ENCODE results near the gene MGAT4A. TPM values are rescaled to one million over a fixed set of nuclear protein-coding genes. Genes with fewer than 3 reads are reported as not detected.
"Not testable (repeated sequence)": the region's sequence is repeated elsewhere in the genome, so short reads cannot be mapped to it uniquely, and the experiment has no call there.

The MGAT4A gene
- total RNA-seq, 1 experiment from 2014 or later, result 5.6 TPM

- DNase-seq (ENCODE audit: low read depth), result no peak
Observed at GRCh38 chr2:98702858-98703620, 27.9 kb downstream of the MGAT4A start.

DNA sequence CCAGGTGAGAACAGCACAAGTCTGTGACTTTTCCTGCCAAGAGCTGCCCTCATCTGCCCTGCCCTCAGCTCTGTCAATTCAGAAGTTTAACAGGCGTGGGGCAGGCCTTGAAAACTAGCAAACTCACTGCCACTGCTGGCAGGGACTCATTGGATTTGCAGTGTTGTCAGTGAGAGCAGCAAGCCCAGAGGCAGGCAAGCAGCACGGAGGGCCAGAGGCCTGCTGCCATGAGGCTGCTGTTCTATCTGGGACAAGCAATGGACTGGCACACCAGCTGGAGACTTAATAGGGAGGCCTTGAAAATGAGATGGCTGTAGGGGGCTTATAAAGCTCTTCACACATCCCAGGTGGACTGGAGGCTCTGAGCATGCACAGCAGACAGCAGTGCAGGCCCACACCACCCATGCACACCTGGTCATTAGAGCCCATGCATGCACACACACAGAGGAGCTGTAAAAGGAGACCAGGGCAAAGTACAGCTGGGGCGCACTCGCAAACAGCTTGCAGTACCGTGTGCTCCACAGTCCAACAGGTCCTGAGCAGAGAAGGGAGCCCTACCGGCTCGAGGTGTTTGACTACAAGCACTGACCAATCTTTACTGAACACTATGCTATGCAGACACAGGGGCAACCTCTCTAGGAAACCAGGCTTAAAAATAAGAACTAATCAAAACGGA, 28.7 kb downstream of the MGAT4A start:
- no peak for DNase-seq (ENCODE audit: low read depth)

DNA sequence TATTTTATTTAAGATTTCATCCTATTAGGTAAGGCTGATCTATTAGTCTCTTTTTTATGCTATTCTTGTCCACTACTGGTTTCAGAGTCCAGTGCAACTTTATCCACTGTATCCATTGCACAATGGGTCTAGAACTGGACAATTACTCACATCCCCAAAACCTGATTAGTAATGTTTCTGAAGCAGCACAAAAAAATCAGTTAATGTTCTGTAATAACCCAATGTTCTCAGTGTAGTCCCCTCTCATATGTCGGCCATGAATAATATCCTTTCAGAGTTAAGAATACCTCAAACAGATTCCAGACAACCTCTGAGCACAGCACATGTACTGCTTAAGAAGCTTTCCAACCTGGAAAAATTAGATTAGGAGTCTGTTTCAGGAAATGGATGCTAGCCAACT, 29.7 kb downstream of the MGAT4A start:
- peak; percentile 6 for DNase-seq (ENCODE audit: low read depth)

GRCh38 chr2:98698896-98699295, 32.0 kb downstream of the MGAT4A start:
- DNase-seq (ENCODE audit: low read depth), result no peak

- no peak for DNase-seq (ENCODE audit: low read depth)
Observed at GRCh38 chr2:98697651-98698337, 33.1 kb downstream of the MGAT4A start.

DNA sequence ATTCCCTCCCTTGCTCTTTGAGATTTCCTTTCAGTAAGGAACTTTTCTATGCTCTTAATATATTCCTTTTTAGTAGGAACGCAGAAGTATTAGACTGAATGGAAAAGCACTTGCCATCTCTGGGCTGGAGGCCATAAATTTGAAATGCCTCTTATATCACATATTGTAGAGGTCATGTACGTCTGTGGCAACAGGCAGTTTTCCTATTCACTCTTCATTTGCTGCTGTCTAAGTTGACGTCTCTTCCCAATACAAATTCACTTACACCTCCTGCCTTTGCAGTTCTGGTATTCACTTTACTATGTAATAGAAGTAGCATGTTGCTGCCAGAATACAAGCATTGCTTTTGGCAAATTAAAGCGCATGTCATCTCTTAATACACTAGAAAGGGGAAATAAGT, 34.7 kb downstream of the MGAT4A start:
- DNase-seq (ENCODE audit: low read depth), result no peak

DNA sequence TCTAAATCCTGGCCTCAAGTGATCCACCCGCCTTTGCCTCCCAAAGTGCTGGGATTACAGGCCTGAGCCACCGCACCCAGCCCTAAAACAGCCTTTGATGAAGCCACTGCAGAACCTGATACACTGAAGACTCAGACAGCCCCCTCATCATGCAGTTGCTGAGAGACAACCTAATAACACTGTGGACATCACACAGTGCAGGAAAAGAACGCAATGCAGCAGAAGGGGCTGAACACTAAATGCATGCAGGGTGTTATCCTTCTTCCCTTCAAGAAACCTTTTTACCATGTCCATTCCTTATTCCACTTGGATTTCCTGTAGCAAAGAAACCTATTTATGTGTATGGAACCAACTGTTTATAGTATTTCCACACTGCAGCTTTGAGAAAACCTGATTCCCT, 35.7 kb downstream of the MGAT4A start:
- DNase-seq (ENCODE audit: low read depth), result no peak

DNA sequence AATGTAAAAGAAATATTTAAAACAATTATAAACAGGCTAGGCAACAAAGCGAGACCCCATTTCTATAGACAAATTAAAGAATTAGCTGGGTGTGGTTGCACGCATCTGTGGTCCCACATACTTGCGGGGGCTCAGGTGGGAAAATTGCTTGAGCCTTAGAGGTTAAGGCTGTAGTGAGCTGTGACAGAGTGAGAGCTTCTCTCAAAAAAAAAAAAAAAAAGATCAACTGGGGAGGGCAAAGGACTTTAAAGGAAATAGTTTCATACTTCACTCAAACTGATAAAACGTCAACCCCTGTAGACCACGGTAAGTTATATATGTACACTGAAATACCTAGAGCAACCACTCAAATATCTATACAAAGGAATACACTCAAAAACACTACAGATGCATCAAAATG, 37.5 kb downstream of the MGAT4A start:
- DNase-seq (ENCODE audit: low read depth), result no peak

- DNase-seq (ENCODE audit: low read depth), result no peak
Observed at GRCh38 chr2:98692090-98693054, 38.6 kb downstream of the MGAT4A start.

GRCh38 chr2:98691303-98691702, 39.6 kb downstream of the MGAT4A start:
- DNase-seq (ENCODE audit: low read depth), result peak; percentile 69

GRCh38 chr2:98685930-98686887, 44.7 kb downstream of the MGAT4A start:
- no peak for DNase-seq (ENCODE audit: low read depth)

GRCh38 chr2:98683728-98684127, 47.2 kb downstream of the MGAT4A start:
- no peak for DNase-seq (ENCODE audit: low read depth)

DNA sequence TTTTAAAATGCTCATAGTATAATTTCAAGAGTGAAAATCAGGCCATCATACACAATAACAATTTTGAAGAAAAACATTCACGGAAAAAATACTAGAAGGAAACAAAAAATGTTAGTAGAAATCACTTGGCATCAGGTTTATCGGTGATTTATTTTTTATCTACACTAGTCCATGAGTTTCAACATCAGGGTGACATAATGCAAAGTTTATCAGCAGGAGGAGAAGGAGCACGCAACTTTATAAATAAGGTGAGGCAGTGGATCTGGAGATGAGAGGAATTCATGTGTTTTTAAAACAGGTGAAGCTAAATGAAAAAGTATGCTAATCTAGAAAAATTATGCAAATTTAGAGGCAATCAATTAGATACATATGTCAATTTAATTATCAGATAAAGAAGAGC, 54.2 kb downstream of the MGAT4A start:
- DNase-seq (ENCODE audit: low read depth), result no peak

- DNase-seq (ENCODE audit: low read depth), result no peak
Observed at GRCh38 chr2:98674233-98674964, 56.5 kb downstream of the MGAT4A start.

DNA sequence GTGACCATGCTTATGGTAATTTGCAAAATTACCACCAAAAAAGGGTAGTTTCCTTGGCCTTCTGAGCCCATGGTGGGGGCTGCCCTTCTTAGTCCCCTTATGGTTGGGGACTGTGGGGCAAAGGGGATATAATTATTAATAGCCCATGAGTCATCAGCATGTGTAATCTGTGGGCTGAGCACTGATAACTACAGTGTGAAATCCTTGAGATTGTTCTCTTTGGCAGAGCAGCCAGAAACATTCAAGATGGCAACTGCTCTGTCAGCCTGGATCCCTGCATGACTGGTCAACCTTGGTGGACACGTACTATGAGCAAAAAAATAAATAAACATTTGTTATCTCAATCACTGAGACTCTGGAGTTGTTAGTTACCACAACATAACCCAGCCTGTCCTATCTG, 61.3 kb downstream of the MGAT4A start:
- peak; percentile 9 for DNase-seq (ENCODE audit: low read depth)

DNA sequence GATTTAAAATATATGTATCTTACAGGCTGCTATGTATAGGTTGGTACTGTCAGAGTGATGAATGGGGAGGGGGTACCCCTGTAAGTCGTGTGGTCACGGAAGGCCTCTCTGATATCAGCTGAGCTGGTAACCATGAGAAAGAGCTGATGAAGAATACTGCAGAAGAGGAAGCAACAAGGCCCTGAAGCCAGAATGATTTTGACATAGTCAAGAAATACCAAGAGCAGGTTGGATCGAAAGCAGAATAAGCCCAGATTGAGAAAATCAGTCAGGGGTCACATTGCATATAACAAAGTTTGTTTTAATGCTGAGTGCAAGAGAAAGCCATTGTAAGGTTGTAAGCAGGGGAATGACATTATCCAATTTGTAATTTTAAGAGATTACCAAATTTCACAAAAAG, 65.3 kb downstream of the MGAT4A start:
- DNase-seq (ENCODE audit: low read depth), result no peak

DNA sequence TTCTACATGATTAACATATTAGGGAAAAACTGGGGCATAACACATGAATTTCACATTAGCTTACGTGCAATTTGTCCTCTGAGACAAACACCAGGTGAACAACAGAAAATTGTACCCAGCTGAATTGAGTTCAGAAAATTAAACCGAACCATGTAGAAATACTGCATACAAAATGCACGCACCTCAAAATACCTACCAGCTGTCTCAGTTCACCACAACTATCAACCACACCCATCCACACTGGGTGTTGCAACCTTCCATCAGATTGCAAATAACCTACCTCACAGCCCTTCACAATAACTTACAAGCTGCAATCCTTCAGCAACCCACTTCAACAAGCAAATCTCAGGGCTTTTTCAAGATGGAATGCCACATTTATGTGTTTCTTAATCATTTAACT, 66.6 kb downstream of the MGAT4A start:
- DNase-seq (ENCODE audit: low read depth), result no peak

DNA sequence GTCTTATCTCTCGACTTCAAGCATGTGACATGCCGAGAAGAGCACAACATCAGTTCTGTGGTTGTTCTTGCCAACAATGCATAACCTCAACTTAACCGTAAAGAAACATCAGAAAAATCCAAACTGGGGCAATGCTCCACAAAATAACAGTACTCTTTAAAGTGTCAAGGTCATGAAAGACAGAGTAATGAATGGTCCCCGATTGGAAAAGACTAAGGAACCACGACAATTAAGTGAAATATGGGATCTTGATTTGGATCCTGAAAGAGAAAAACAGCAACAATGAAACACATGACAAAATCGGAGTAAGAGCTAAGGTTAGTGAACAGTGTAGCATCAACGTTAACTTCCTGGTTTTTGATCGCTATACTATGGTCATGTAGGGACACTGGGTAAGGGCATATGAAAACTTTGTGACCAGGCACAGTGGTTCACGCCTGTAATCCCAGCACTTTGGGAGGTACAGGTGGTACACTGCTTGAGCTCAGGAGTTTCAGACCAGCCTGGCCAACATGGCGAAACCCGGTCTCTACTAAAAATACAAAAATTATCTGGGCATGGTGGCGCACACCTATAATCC, 67.3 kb downstream of the MGAT4A start:
- no peak for DNase-seq (ENCODE audit: low read depth)

GRCh38 chr2:98659491-98659840, 71.5 kb downstream of the MGAT4A start:
- DNase-seq (ENCODE audit: low read depth), result not testable (repeated sequence)

All from HT1080 (cell line).